ENCODE data around the gene WIPF3.
A peak's percentile ranks its signal among the peaks of the same experiment; 100 is the strongest.

Gene WIPF3

DNA sequence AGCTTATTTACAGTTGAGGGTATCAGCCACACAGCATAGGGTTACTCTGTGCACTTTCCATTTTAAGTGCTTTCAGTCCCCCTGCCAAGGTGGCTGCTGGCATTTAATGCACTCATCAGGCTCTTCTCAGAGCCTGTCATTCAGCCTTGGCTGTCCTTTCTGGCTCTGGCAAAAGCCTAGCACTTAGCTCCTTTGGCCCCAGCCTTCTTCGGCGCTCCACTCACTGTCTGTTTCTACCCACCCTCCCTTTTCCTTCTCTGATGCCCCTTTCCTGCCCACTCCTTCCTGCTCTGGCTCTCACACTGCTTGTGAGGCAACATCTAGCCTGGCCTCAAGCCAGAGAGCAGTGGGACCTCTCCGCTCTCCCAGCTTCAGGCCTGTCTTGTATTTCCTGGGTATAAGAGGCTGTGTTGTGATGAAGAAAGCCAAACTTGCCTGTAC, 60.2 kb downstream of the WIPF3 start:
- in situ Hi-C loops (cut with MboI; ENCODE audit: low sequenced_read_pairs, unreplicated experiment): no loop called here
- no peak for DNase-seq (ENCODE audit: low spot score)
- TF ChIP-seq CTCF (IDR thresholded peaks at IDR 0.05; ENCODE audit: borderline replicate concordance, control extremely low read depth, extremely low read depth, insufficient read depth, missing control alignments): no peak

GRCh38 chr7:29871787-29872398, 65.6 kb downstream of the WIPF3 start:
- in situ Hi-C loops (cut with MboI; ENCODE audit: low sequenced_read_pairs, unreplicated experiment): loop anchor here (10.0 kb wide), 1 partner anchor 193 kb away; no protein-coding TSS in a partner anchor
- no peak for TF ChIP-seq CTCF (IDR thresholded peaks at IDR 0.05; ENCODE audit: borderline replicate concordance, control extremely low read depth, extremely low read depth, insufficient read depth, missing control alignments)
- DNase-seq (ENCODE audit: low spot score): no peak

GRCh38 chr7:29873644-29874294, 67.5 kb downstream of the WIPF3 start:
- DNase-seq (ENCODE audit: low spot score): no peak
- no peak for TF ChIP-seq CTCF (IDR thresholded peaks at IDR 0.05; ENCODE audit: borderline replicate concordance, control extremely low read depth, extremely low read depth, insufficient read depth, missing control alignments)
- in situ Hi-C loops (cut with MboI; ENCODE audit: low sequenced_read_pairs, unreplicated experiment): loop anchor here (10.0 kb wide), 1 partner anchor 191 kb away; no protein-coding TSS in a partner anchor

- DNase-seq (ENCODE audit: low spot score): no peak
- TF ChIP-seq CTCF (IDR thresholded peaks at IDR 0.05; ENCODE audit: borderline replicate concordance, control extremely low read depth, extremely low read depth, insufficient read depth, missing control alignments): no peak
- in situ Hi-C loops (cut with MboI; ENCODE audit: low sequenced_read_pairs, unreplicated experiment): loop anchor here (10.0 kb wide), 1 partner anchor 189 kb away; no protein-coding TSS in a partner anchor
Measured at GRCh38 chr7:29875741-29876140, 69.4 kb downstream of the WIPF3 start.

DNA sequence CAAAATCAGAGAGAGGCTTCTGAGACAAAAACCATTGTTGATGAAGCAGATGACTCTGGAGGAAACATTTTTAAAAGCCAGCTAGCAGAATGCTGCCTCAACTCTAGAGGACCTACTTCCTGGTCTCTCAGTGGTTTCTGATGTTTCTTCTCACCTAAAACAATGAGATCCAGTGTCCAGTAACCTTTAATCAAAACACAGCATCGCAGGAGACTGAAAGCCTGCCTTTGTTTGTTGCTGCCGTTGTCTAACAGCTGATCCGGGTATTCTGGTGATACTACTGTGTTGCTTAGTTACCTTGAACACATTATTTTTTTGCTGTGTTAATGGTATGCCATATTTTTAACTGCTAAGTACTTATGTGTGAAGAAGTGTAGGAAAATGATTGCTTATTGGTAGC, 70.9 kb downstream of the WIPF3 start:
- in situ Hi-C loops (cut with MboI; ENCODE audit: low sequenced_read_pairs, unreplicated experiment): loop anchor here (10.0 kb wide), 1 partner anchor 188 kb away; no protein-coding TSS in a partner anchor
- DNase-seq (ENCODE audit: low spot score): no peak
- no peak for TF ChIP-seq CTCF (IDR thresholded peaks at IDR 0.05; ENCODE audit: borderline replicate concordance, control extremely low read depth, extremely low read depth, insufficient read depth, missing control alignments)

GRCh38 chr7:29878081-29878688, 71.9 kb downstream of the WIPF3 start:
- in situ Hi-C loops (cut with MboI; ENCODE audit: low sequenced_read_pairs, unreplicated experiment): loop anchor here (10.0 kb wide), 1 partner anchor 187 kb away; no protein-coding TSS in a partner anchor
- no peak for DNase-seq (ENCODE audit: low spot score)
- TF ChIP-seq CTCF (IDR thresholded peaks at IDR 0.05; ENCODE audit: borderline replicate concordance, control extremely low read depth, extremely low read depth, insufficient read depth, missing control alignments): peak; percentile 53
